DOHH2 (cell line): ENCODE measurements around the gene FBXW5.

Source experiments
- EZH2phosphoT487 ChIP-seq: fragments of 200-600 bp; sonication (generic); IDR thresholded peaks from 2 replicates; pipeline ENCODE4 v1.6.1; 2017; ENCODE audit warnings: borderline replicate concordance, mild to moderate bottlenecking, antibody characterized with exemption, low read length, moderate library complexity, mixed read lengths
- TF ChIP-seq, protein P1 (sequence below): fragments of 200-600 bp; sonication (generic); IDR thresholded peaks from one replicate; pipeline ENCODE4 v1.5.1; 2014; ENCODE audit warnings: antibody characterized with exemption, mild to moderate bottlenecking, low read depth, low read length; ENCODE audit not compliant: poor library complexity, severe bottlenecking

DNA sequence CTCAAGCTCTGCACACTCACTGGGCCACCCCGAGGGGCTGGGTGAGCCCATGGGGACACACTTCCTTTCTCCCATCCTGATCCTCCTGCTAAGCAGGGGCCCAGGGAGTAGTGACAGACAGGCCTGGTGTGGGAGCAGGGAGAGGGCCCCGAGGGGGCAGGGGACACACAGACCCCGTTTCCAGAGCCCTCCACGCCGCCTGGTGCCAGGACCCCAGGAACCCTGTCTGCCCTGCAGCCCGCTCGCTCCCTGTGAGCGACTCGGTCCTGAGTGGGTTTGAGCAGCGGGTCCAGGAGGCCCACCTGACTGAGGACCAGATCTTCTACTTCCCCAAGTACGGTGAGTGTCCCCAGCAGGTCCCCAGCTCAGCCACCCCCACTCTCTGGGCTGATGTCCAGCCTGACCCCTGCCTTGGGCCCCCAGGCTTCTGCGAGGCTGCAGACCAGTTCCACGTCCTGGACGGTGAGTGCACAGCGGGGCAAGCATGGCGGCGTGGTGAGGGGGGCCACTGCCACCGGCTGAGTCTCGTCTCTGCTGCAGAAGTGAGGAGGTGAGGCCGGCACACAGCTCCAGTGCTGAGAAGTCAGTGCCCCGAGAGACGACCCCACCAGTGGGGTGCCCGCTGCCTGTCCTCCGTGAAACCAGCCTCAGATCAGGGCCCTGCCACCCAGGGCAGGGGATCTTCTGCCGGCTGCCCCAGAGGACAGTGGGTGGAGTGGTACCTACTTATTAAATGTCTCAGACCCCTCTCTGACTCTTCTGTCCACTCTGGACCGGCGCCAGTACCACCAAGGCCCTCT, 1.9 kb upstream of the FBXW5 start:
- TF ChIP-seq, protein P1, sequence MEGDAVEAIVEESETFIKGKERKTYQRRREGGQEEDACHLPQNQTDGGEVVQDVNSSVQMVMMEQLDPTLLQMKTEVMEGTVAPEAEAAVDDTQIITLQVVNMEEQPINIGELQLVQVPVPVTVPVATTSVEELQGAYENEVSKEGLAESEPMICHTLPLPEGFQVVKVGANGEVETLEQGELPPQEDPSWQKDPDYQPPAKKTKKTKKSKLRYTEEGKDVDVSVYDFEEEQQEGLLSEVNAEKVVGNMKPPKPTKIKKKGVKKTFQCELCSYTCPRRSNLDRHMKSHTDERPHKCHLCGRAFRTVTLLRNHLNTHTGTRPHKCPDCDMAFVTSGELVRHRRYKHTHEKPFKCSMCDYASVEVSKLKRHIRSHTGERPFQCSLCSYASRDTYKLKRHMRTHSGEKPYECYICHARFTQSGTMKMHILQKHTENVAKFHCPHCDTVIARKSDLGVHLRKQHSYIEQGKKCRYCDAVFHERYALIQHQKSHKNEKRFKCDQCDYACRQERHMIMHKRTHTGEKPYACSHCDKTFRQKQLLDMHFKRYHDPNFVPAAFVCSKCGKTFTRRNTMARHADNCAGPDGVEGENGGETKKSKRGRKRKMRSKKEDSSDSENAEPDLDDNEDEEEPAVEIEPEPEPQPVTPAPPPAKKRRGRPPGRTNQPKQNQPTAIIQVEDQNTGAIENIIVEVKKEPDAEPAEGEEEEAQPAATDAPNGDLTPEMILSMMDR = no peak
- TF ChIP-seq EZH2phosphoT487 = no peak
